HG03442 (cell line): ENCODE data around the gene WDCP.
"Not testable (repeated sequence)": the region's sequence is repeated elsewhere in the genome, so short reads cannot be mapped to it uniquely, and the experiment has no call there.

Experiments
- ATAC-seq: cut with Tn5 transposase; IDR thresholded peaks from one replicate; pipeline ENCODE4 v1.9.1; 2021; ENCODE audit warnings: mild to moderate bottlenecking, moderate library complexity; ENCODE audit not compliant: unreplicated experiment

WDCP gene

GRCh38 chr2:24065341-24065740, 18.1 kb upstream of the WDCP start:
- ATAC-seq = no peak

DNA sequence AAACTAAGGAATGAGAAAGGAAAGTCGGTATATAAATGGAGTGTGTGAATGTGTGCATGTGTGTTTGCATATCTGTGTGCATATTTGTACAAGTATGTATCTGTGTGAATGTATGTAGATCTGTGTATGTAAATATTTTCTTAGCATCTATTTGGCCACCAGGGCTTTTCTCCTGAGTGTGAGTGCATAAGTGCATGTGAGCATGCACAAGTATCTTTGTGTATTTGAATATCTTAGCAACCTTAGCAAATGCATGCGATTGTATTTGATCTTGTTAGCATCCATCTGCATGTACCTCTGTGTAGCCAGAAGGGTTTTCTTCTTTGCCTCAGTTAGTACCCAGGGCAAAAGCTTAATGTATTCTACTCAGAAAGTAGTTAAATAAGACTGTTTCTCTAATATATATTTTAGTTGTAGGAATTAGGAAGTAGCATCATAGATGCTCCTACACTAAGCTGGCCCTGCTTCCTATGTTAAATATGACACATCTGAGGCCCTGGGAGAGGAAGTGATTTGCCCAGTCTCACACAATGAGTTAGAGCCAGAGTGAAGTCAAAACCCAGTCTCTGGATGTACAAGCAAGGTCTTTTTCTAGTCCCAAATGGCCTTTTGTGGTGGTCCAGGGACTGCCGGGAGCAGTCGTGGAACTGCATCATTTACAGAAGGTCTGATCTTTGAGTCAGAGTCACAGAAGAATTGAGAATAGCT, 11.5 kb upstream of the WDCP start:
- no peak for ATAC-seq

GRCh38 chr2:24055750-24056149, 8.6 kb upstream of the WDCP start:
- no peak for ATAC-seq

DNA sequence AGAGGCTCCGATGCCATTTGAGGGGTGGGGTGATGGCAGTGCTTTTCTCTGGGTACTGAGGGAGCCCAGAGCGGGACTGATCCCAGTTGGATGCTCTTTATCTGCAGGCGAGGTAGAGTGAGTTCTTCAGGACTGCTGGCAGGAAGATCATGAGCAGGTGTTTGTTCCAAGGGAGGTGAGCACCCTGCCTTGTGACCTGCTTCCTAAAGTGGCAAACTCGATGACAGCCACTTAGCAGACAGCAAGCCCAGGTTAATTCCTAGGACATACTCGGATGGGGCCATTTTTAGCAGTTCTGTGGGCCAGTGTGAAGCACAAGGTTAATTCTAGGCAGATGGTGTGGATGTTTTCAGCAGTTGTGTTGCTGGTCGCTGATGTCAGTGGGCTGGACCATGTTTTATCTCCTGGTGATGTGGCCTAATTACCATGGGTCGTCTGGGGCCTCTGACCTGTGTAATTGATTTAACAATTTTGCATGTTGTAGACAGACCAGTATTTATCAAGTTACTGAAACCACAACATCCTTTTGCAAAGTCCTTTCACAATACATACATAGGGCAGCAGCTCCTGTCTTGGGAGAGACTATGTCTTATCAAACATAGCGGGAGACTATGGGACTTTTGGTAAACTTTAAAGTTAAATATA, 7.3 kb upstream of the WDCP start:
- ATAC-seq = no peak

DNA sequence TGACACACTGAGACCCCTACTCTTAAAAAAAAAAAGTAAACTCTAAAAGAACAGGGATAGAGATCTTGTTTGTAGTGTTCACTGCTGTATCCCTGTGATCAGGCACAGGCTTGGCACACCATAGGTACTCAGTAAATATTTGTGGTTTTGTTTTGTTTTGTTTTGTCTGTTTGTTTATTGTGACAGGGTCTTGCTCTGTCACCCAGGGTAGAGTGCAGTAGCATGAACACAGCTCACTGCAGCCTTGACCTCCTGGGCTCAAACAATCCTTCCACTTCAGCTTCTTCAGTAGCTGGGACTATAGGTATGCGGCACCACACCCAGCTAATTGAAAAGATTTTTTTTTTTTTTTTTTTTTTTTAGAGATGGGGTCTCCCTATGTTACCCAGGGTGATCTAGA, 5.8 kb upstream of the WDCP start:
- no peak for ATAC-seq

DNA sequence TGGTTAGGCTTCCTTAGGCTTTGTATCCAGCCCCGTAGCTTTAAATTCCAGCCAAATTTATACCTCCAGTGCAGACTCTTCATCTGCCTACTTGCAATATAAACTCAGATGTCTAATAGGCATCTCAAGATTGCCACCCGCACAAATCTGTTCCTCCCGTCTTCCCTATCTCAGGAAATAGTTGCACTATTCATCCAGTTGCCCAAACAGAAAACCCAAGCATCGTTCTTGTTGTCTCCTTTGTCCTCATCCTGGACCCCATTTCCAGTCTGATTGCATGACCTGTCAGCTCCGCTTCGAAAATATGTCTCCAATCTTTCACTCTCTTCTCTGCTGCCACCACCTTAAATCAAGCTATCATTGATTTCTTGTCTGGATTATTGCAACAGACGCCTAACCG, 4.6 kb upstream of the WDCP start:
- ATAC-seq = no peak

DNA sequence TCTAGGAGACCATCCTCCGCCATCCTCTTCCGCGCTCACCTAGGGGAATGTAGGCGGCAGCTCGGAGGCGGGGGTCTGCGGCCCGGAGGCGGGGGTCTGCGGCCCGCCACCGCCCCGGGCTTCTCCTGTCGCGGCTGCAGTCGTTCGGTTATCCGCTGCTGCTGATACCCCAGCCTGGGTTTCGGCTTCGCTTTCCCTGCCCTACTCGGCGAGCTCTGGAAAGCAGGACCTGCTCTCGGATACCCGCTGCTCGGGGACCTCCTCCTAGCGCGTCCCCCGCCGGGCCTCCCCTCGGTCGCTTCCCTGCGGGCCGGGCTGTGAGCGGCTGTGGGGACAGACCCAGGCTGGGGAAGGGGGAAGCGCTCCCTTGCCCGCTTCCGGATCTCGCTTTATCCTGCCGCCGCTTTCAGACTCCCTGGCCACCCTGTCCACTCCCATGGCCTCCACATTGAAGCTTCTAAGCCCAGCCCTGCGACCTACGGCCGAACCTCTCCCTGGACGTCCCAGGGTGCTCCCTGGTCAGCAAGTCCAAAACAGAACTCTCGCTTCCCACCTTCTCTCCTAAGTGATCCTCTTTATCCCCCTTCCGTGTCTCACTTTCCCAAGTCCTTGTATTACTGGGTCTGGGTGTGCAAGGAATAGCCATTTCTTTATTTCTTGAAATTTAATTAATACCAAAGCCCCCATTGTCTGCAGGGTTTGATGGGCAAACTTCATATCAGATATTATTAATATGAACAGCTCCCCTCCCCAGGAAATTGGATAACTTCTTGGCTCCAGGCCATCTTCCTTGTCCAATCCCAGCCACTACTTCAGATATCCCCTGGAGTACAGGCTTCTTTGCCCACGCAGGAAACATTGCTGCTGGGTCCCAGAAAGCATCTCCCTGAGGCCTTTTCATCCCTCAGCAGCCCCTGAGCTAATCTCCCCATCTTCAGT, 3.1 kb upstream of the WDCP start:
- no peak for ATAC-seq

GRCh38 chr2:24049485-24050021, 2.4 kb upstream of the WDCP start, which contains the start of gene FKBP1B:
Gene FKBP1B (plus strand): TSS chr2:24049741. CDS start chr2:24049850, 109 bp downstream.
- ATAC-seq = no peak

DNA sequence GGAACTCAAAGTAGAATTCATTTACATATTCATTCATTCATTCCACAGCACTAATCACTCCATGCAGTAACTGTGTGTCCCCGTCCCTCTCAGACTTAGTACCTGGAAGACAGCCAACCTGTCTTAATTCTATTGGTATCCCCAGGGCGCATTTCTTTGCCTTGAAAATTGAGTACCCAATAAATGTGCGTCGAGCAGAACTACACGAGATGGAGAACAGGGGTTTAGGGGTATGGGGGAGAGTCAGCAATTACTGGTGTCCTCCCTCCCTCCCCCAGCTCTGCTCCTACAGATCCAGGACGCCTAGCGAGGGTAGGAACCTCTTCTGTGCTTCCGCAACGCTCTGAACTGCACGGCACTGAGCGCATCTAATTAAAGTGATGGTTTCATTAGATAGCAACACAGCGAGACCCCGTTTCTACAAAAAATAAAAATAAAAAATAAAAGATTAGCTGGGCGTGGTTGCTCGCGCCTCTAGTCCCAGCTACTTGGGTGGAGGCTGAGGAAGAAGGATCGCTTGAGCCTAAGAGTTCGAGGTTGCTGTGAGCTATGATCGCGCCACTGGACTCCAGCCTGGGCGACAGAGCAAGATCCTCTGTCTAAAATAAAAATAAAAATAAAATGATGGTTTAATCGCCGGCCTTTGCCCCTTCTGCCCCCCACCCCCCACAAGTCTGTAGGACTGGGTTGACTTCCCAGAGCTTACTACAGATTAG, 1.7 kb upstream of the WDCP start:
- no peak for ATAC-seq

- ATAC-seq = no peak
Observed at GRCh38 chr2:24047703-24048033, 477 bp upstream of the WDCP start.

DNA sequence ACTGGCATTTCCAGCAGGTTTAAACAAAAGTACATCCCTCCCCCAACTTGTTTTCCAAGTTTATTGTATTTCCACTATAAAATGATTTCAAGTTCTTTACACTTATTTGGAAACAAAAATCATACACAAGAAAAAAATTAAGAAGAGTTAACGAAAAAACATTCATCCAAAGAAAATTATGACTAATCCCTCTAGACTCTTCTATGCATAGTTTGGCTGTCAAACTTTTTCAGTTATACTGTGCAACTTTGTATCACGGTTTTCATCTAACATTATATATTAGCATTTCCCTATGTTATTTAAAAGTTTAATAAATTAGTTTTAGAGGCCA, 627 bp downstream of the WDCP start:
- ATAC-seq = no peak

- ATAC-seq = no peak
Observed at GRCh38 chr2:24045511-24046508, 1.4 kb downstream of the WDCP start.

DNA sequence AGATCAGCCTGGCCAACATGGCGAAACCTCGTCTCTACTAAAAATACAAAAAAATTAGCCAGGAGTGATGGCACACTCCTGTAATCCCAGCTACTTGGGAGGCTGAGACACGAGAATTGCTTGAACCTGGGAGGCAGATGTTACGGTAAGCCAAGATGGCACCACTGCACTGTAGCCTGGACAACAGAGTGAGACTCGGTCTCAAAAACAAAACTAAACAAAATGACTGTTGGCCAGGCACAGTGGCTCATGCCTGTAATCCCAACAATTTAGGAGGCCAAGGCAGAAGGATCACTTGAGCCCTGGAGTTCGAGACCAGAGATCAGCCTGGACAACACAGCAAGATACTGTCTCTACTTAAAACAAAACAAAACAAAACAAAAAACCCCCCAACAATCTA, 4.1 kb downstream of the WDCP start:
- not testable (repeated sequence) for ATAC-seq

DNA sequence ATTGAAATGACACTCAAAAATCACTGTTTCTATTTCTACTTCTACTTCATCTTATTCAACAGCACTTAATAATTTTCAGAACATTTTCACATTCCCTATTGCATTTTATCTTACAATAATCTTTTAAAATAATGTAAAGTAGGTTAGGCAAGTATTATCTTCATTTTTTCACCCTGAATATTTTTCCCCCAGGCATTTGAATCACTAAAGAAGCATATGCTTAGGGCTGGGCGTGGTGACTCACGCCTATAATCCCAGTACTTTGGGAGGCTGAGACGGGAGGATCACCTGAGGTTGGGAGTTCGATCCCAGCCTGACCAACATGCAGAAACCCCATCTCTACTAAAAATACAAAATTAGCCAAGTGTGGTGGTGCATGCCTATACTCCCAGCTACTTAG, 6.7 kb downstream of the WDCP start:
- no peak for ATAC-seq

DNA sequence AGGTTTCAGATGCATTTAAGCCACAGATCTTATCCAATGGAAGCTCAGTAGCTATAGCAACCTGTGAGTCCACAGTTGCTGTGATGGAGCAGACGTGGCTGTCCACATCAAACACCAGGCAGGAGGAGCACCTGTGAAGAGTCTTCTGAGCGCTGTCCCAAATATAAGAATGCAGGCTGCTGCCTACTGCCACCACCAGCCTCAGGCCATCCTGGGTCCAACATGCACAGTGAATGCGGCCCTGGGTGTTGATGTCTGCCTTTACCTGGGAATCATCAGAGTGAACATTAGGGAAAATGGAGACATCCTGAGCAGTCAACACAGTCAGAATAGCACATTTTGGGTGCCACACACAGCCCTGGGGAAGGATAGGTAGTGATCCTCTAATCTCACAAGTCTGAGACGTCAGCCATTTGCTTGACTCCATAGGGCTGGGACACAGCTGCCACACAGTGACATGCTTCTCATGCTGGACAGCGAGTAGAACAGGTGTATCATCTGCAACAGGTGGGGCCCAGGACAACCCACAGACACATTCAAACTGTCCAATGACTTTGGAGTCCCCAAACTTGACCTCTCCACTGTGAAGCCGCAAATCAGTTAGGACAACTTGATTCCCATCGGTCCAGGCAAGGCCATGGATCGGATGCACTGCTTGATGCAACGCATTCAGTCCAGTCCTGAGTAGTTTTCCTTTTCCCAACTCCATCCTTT, 8.2 kb downstream of the WDCP start:
- ATAC-seq = no peak

DNA sequence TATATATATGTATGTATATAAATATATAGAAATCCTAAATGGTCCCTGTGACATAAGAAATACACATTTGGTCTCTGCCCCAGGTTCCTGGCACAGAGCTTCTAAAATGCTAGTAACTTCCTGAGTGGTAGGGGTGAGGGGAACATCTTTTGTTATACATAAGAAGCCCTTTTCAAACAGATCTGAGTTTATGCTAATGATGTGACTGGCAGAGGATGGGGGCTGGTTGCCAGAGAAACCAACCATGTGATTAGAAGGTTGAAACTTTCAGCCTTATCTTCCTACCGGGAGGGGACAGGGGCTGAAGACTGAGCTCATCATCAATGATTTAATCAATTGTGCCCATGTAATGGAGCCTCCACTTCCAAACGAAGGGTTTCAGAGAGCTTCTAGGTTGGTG, 21.0 kb downstream of the WDCP start:
- ATAC-seq = no peak

DNA sequence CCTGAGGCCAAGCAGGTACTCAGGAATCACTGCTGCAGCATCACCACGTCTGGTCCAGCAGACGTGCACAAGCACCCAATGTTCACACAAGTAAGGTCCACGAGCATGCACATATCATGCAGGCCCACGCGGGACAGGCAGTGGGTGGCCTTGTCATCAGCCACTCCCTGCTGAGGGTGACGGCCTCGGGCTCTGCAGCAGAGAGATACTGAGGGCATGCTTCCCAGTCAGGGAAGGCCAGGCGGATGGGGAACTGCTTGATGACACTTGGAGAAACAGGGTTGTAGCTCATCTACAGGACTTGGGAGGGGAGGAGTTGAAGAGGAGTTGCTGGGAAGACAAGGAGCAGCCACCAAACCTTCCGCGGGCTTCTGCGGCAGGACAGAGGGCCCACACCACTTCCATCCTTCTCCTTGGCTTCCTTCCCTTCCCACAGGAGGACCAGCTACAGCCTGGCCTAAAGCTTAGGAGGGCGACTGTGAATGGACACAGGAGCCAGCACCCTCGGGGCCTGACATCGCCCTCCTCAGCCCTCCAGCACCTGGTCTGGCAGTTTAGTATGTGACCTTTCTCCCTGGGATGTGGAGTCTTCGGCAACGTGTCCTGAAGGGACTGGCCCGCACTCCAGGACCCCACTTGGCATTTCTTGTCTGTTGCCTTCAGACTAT, 22.1 kb downstream of the WDCP start:
- no peak for ATAC-seq

GRCh38 chr2:24024018-24024417, 23.2 kb downstream of the WDCP start:
- no peak for ATAC-seq
